Gastrocnemius medialis (tissue), 4 donors: ENCODE results near the gene STKLD1. TPM values are rescaled to one million over a fixed set of nuclear protein-coding genes. Genes with fewer than 3 reads are reported as not detected.

Experiments used
- ATAC-seq, 2 donors: fragments of 150-250 bp; one replicate each; pipeline ENCODE4 v1.9.1; 2016
- DNase-seq, 2 donors: peaks; one replicate each; pipeline ENCODE4 v3.0.0-alpha.2; 2019
- H3K27ac ChIP-seq, 4 donors: fragments of 200-600 bp; sonication (generic); 1 replicate in 1 of 4; 2 replicates in 3 of 4; pipeline ENCODE4 v1.5.1; 2016 to 2018; ENCODE audit warnings: mild to moderate bottlenecking in 2 of 4, moderate library complexity in 1 of 4
- H3K27me3 ChIP-seq, 3 donors: fragments of 200-600 bp; sonication (generic) in 2 of 3; 1 replicate in 1 of 3; 2 replicates in 2 of 3; pipeline versions ENCODE4 v1.5.1 to v1.6.0; 2016 to 2019; ENCODE audit warnings: mild to moderate bottlenecking in 1 of 3, moderate library complexity in 1 of 3
- H3K36me3 ChIP-seq, 2 donors: fragments of 200-600 bp; sonication (generic) in 1 of 2; one replicate each; pipeline ENCODE4 v1.5.1; 2017 to 2018
- H3K4me1 ChIP-seq, 2 donors: fragments of 200-600 bp; sonication (generic) in 1 of 2; one replicate each; pipeline ENCODE4 v1.5.1; 2016 to 2017; ENCODE audit warnings: mild to moderate bottlenecking in 2 of 2
- H3K4me3 ChIP-seq, 4 donors: fragments of 200-600 bp; sonication (generic) in 3 of 4; 1 replicate in 1 of 4; 2 replicates in 3 of 4; pipeline ENCODE4 v1.5.1; 2016 to 2019; ENCODE audit warnings: mild to moderate bottlenecking in 2 of 4
- H3K9me3 ChIP-seq, 3 donors: fragments of 200-600 bp; sonication (generic) in 2 of 3; 1 replicate in 1 of 3; 2 replicates in 2 of 3; pipeline ENCODE4 v1.5.1; 2016 to 2019
- CTCF ChIP-seq, 5 experiments: fragments of 450-650 bp in 3 of 5; fragments of 200-600 bp in 2 of 5; sonication (generic) in 2 of 5; IDR thresholded peaks in 4 of 5; conservative IDR thresholded peaks in 1 of 5; 1 replicate in 4 of 5; 2 replicates in 1 of 5; pipeline ENCODE4 v1.5.1; 2016 to 2019; ENCODE audit warnings: antibody characterized with exemption in 5 of 5, mild to moderate bottlenecking in 3 of 5, moderate library complexity in 3 of 5
- POLR2A ChIP-seq, 2 donors: fragments of 450-650 bp; IDR thresholded peaks; one replicate each; pipeline ENCODE4 v1.6.1; 2017; ENCODE audit warnings: antibody characterized with exemption in 2 of 2, mild to moderate bottlenecking in 2 of 2, moderate library complexity in 2 of 2
- in situ Hi-C, 4 donors: fragments of 200-750 bp; cut with MboI; loops; one replicate each; pipeline versions ENCODE4 v1.15.0 to v1.8.0; 2017; ENCODE audit warnings: low sequenced_read_pairs in 4 of 4
- intact Hi-C: fragments of 100-400 bp; cut with DNase I; formaldehyde crosslinking; loops from one replicate; pipeline ENCODE4 v1.15.1; 2023; ENCODE audit warnings: low total_unique reads
- total RNA-seq, 4 donors: library from RNA; depleted of rRNA; stranded (reverse); fragments of >200 nt; gene quantifications; one replicate each; pipeline versions ENCODE4 v1.1.0 to v1.2.3, GENCODE V29; 2016

The STKLD1 gene
- total RNA-seq, 4 donors from 2014 or later: 0.35 to 1.4 (median 1.1) TPM; not detected in 1

GRCh38 chr9:133437753-133438531, 61.8 kb downstream of the STKLD1 start:
- no peaks in the 10 kb centered on the region for H3K36me3 ChIP-seq
- H3K27me3 ChIP-seq: no peaks in the 10 kb centered on the region
- no peaks in the 10 kb centered on the region for H3K9me3 ChIP-seq
- H3K27ac ChIP-seq: no peak overlapping the region
- ATAC-seq: no peak
- TF ChIP-seq CTCF (IDR thresholded peaks at IDR 0.05 in 4 of 5, conservative IDR thresholded peaks at IDR 0.05 in 1 of 5) (no peak), POLR2A (IDR thresholded peaks at IDR 0.05) (no peak)
- intact Hi-C loops (no loop called here), in situ Hi-C loops (no loop called here)
- no peak overlapping the region for H3K4me3 ChIP-seq
- no peak for DNase-seq
- H3K4me1 ChIP-seq: no peaks in the 10 kb centered on the region

- in situ Hi-C loops: no loop called here
- Histone ChIP-seq H3K9me3 (no peaks in the 10 kb centered on the region), H3K36me3 (no peaks in the 10 kb centered on the region), H3K4me3 (no peak overlapping the region), H3K4me1 (no peaks in the 10 kb centered on the region), H3K27me3 (no peaks in the 10 kb centered on the region), H3K27ac (no peak overlapping the region)
- ATAC-seq (no peak), DNase-seq (no peak)
- intact Hi-C loops: no loop called here
- TF ChIP-seq CTCF (IDR thresholded peaks at IDR 0.05 in 4 of 5, conservative IDR thresholded peaks at IDR 0.05 in 1 of 5) (no peak), POLR2A (IDR thresholded peaks at IDR 0.05) (no peak)
Observed at GRCh38 chr9:133439337-133439736, 63.2 kb downstream of the STKLD1 start.

- H3K4me1 ChIP-seq: no peaks in the 10 kb centered on the region
- H3K9me3 ChIP-seq: no peaks in the 10 kb centered on the region
- no peak for ATAC-seq
- no peaks in the 10 kb centered on the region for H3K27me3 ChIP-seq
- H3K4me3 ChIP-seq: no peak overlapping the region
- H3K36me3 ChIP-seq: no peaks in the 10 kb centered on the region
- in situ Hi-C loops: no loop called here
- no peak for DNase-seq
- H3K27ac ChIP-seq: no peak overlapping the region
- TF ChIP-seq CTCF (IDR thresholded peaks at IDR 0.05 in 4 of 5, conservative IDR thresholded peaks at IDR 0.05 in 1 of 5) (no peak), POLR2A (IDR thresholded peaks at IDR 0.05) (no peak)
- intact Hi-C loops: no loop called here
Observed at GRCh38 chr9:133440874-133441273, 64.7 kb downstream of the STKLD1 start.

GRCh38 chr9:133441571-133441970, 65.4 kb downstream of the STKLD1 start:
- TF ChIP-seq POLR2A (IDR thresholded peaks at IDR 0.05) (no peak), CTCF (IDR thresholded peaks at IDR 0.05 in 4 of 5, conservative IDR thresholded peaks at IDR 0.05 in 1 of 5) (no peak)
- Histone ChIP-seq H3K9me3 (no peaks in the 10 kb centered on the region), H3K27ac (no peak overlapping the region), H3K27me3 (no peaks in the 10 kb centered on the region), H3K36me3 (no peaks in the 10 kb centered on the region), H3K4me3 (no peak overlapping the region), H3K4me1 (no peaks in the 10 kb centered on the region)
- no peak for DNase-seq
- in situ Hi-C loops: no loop called here
- no peak for ATAC-seq
- intact Hi-C loops: no loop called here

GRCh38 chr9:133443248-133443647, 67.1 kb downstream of the STKLD1 start:
- Histone ChIP-seq H3K27me3 (no peaks in the 10 kb centered on the region), H3K36me3 (no peaks in the 10 kb centered on the region), H3K4me3 (no peak overlapping the region), H3K4me1 (no peaks in the 10 kb centered on the region), H3K27ac (no peak overlapping the region), H3K9me3 (no peaks in the 10 kb centered on the region)
- TF ChIP-seq CTCF (IDR thresholded peaks at IDR 0.05 in 4 of 5, conservative IDR thresholded peaks at IDR 0.05 in 1 of 5): no peak
- no peak for TF ChIP-seq POLR2A (IDR thresholded peaks at IDR 0.05)
- ATAC-seq (no peak), DNase-seq (no peak)
- in situ Hi-C loops (no loop called here), intact Hi-C loops (no loop called here)
